ENCODE data around the gene KREMEN2. TPM values are rescaled to one million over a fixed set of nuclear protein-coding genes. Genes with fewer than 3 reads are reported as not detected.

KREMEN2 gene
- total and polyA plus RNA-seq, 9 of the 15 experiments (the other 6 are each of a cell fraction or from before 2014, with no cell fraction given), result 0.04 to 7.7 (median 1.5) TPM; not detected in 1

DNA sequence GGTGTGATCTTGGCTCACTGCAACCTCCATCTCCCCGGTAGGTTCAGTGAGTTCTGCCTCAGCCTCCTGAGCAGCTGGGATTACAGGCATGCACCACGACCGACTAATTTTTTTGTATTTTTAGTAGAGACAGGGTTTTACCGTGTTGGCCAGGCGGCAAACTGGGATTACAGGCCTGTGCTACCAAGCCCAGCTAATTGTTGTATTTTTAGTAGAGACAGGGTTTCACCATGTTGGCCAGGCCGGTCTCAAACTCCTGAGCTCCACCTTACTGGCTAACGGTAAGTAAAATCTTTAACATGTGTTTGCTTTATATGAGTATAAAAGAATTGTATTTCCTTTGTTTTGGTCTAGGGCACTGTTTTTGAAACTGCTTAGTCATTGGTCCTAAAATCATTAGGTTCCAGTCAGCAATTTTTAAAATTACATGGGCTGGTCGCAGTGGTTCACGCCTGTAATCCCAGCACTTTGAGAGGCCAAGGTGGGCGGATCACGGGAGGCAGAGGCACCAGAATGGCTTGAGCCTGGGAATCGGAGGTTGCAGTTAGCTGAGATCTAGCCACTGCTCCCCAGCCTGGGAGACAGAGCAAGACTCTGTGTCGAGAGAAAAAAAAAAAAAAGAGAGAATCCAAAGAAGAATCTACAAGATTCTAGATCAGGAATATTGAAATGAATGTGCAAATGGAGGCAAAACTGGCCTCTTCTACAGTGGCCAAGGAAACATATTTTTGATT, 48.7 kb upstream of the KREMEN2 start (continued):
- TF ChIP-seq, protein P1, sequence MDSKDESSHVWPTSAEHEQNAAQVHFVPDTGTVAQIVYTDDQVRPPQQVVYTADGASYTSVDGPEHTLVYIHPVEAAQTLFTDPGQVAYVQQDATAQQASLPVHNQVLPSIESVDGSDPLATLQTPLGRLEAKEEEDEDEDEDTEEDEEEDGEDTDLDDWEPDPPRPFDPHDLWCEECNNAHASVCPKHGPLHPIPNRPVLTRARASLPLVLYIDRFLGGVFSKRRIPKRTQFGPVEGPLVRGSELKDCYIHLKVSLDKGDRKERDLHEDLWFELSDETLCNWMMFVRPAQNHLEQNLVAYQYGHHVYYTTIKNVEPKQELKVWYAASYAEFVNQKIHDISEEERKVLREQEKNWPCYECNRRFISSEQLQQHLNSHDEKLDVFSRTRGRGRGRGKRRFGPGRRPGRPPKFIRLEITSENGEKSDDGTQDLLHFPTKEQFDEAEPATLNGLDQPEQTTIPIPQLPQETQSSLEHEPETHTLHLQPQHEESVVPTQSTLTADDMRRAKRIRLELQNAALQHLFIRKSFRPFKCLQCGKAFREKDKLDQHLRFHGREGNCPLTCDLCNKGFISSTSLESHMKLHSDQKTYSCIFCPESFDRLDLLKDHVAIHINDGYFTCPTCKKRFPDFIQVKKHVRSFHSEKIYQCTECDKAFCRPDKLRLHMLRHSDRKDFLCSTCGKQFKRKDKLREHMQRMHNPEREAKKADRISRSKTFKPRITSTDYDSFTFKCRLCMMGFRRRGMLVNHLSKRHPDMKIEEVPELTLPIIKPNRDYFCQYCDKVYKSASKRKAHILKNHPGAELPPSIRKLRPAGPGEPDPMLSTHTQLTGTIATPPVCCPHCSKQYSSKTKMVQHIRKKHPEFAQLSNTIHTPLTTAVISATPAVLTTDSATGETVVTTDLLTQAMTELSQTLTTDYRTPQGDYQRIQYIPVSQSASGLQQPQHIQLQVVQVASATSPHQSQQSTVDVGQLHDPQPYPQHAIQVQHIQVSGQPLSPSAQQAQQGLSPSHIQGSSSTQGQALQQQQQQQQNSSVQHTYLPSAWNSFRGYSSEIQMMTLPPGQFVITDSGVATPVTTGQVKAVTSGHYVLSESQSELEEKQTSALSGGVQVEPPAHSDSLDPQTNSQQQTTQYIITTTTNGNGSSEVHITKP (IDR thresholded peaks at IDR 0.05; ENCODE audit: partially characterized antibody), result peak; percentile 10
- TF ChIP-seq NUFIP1 (IDR thresholded peaks at IDR 0.05; ENCODE audit: partially characterized antibody) (no peak), ZNF24 (IDR thresholded peaks at IDR 0.05) (no peak), LEF1 (IDR thresholded peaks at IDR 0.05) (no peak), NR2C1 (IDR thresholded peaks at IDR 0.05) (no peak), NR2C1 (tag; IDR thresholded peaks at IDR 0.05) (0 out of 2 replicates have a peak, but pooled peaks have one; percentile 17), CTBP1 (IDR thresholded peaks at IDR 0.05; ENCODE audit: borderline replicate concordance) (0 out of 2 replicates have a peak, but pooled peaks have one; percentile 14), NFE2L1 (tag; IDR thresholded peaks at IDR 0.05; ENCODE audit: borderline replicate concordance, low read depth) (peak; percentile 91), SMARCA4 (IDR thresholded peaks at IDR 0.05) (peak; percentile 47; the same call in 1 of the 2 replicates), NCOR1 (IDR thresholded peaks at IDR 0.05) (0 out of 2 replicates have a peak, but pooled peaks have one; percentile 7)
- TF ChIP-seq, protein P2, sequence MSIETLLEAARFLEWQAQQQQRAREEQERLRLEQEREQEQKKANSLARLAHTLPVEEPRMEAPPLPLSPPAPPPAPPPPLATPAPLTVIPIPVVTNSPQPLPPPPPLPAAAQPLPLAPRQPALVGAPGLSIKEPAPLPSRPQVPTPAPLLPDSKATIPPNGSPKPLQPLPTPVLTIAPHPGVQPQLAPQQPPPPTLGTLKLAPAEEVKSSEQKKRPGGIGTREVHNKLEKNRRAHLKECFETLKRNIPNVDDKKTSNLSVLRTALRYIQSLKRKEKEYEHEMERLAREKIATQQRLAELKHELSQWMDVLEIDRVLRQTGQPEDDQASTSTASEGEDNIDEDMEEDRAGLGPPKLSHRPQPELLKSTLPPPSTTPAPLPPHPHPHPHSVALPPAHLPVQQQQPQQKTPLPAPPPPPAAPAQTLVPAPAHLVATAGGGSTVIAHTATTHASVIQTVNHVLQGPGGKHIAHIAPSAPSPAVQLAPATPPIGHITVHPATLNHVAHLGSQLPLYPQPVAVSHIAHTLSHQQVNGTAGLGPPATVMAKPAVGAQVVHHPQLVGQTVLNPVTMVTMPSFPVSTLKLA (conservative IDR thresholded peaks at IDR 0.05), result 0 out of 4 replicates have a peak, but pooled peaks of 1 of the 2 experiments have one; percentile 19
- TF ChIP-seq, protein P3, sequence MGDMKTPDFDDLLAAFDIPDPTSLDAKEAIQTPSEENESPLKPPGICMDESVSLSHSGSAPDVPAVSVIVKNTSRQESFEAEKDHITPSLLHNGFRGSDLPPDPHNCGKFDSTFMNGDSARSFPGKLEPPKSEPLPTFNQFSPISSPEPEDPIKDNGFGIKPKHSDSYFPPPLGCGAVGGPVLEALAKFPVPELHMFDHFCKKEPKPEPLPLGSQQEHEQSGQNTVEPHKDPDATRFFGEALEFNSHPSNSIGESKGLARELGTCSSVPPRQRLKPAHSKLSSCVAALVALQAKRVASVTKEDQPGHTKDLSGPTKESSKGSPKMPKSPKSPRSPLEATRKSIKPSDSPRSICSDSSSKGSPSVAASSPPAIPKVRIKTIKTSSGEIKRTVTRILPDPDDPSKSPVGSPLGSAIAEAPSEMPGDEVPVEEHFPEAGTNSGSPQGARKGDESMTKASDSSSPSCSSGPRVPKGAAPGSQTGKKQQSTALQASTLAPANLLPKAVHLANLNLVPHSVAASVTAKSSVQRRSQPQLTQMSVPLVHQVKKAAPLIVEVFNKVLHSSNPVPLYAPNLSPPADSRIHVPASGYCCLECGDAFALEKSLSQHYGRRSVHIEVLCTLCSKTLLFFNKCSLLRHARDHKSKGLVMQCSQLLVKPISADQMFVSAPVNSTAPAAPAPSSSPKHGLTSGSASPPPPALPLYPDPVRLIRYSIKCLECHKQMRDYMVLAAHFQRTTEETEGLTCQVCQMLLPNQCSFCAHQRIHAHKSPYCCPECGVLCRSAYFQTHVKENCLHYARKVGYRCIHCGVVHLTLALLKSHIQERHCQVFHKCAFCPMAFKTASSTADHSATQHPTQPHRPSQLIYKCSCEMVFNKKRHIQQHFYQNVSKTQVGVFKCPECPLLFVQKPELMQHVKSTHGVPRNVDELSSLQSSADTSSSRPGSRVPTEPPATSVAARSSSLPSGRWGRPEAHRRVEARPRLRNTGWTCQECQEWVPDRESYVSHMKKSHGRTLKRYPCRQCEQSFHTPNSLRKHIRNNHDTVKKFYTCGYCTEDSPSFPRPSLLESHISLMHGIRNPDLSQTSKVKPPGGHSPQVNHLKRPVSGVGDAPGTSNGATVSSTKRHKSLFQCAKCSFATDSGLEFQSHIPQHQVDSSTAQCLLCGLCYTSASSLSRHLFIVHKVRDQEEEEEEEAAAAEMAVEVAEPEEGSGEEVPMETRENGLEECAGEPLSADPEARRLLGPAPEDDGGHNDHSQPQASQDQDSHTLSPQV (IDR thresholded peaks at IDR 0.05), result peak; percentile 57
- TF ChIP-seq, protein P4, sequence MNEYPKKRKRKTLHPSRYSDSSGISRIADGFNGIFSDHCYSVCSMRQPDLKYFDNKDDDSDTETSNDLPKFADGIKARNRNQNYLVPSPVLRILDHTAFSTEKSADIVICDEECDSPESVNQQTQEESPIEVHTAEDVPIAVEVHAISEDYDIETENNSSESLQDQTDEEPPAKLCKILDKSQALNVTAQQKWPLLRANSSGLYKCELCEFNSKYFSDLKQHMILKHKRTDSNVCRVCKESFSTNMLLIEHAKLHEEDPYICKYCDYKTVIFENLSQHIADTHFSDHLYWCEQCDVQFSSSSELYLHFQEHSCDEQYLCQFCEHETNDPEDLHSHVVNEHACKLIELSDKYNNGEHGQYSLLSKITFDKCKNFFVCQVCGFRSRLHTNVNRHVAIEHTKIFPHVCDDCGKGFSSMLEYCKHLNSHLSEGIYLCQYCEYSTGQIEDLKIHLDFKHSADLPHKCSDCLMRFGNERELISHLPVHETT (CRISPR knock-in tag; conservative IDR thresholded peaks at IDR 0.05 in 1 of 2, IDR thresholded peaks at IDR 0.05 in 1 of 2), result 0 out of 4 replicates have a peak, but pooled peaks of 1 of the 2 experiments have one; percentile 23
- TF ChIP-seq, protein P5, sequence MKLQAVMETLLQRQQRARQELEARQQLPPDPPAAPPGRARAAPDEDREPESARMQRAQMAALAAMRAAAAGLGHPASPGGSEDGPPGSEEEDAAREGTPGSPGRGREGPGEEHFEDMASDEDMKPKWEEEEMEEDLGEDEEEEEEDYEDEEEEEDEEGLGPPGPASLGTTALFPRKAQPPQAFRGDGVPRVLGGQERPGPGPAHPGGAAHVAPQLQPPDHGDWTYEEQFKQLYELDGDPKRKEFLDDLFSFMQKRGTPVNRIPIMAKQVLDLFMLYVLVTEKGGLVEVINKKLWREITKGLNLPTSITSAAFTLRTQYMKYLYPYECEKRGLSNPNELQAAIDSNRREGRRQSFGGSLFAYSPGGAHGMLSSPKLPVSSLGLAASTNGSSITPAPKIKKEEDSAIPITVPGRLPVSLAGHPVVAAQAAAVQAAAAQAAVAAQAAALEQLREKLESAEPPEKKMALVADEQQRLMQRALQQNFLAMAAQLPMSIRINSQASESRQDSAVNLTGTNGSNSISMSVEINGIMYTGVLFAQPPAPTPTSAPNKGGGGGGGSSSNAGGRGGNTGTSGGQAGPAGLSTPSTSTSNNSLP (IDR thresholded peaks at IDR 0.05; ENCODE audit: borderline replicate concordance, low read depth, low read length), result no peak

All from K562 (cell line).